GM13976 (cell line): ENCODE data around the gene STIM1.

Experiments used
- DNase-seq: peaks from one replicate; pipeline ENCODE4 v3.0.0; 2012; ENCODE audit warnings: low spot score
- CTCF ChIP-seq: IDR thresholded peaks from 2 replicates; pipeline ENCODE4 v1.5.1; 2012; ENCODE audit warnings: borderline replicate concordance, mild to moderate bottlenecking; ENCODE audit not compliant: insufficient read depth; ENCODE audit errors: extremely low read depth, missing control alignments, control extremely low read depth
- in situ Hi-C: fragments of 300-500 bp; cut with MboI; formaldehyde crosslinking; loops from one replicate; pipeline ENCODE4 v1.12.0; 2022; ENCODE audit warnings: low sequenced_read_pairs, mixed read lengths, inconsistent platforms; ENCODE audit not compliant: unreplicated experiment

Gene STIM1

GRCh38 chr11:3903207-3903896, 47.9 kb downstream of the STIM1 start:
- no peak for DNase-seq
- no peak for TF ChIP-seq CTCF
- in situ Hi-C loops, result no loop called here

- in situ Hi-C loops, result no loop called here
- TF ChIP-seq CTCF, result no peak
- DNase-seq, result no peak
Observed at GRCh38 chr11:3904228-3904627, 48.8 kb downstream of the STIM1 start.

- TF ChIP-seq CTCF, result no peak
- in situ Hi-C loops, result no loop called here
- peak; percentile 68 for DNase-seq
Observed at GRCh38 chr11:3905080-3905953, 49.9 kb downstream of the STIM1 start.

- TF ChIP-seq CTCF, result no peak
- in situ Hi-C loops, result no loop called here
- no peak for DNase-seq
Observed at GRCh38 chr11:3906166-3906565, 50.7 kb downstream of the STIM1 start.

- no peak for TF ChIP-seq CTCF
- DNase-seq, result peak; percentile 29
- in situ Hi-C loops, result no loop called here
Observed at GRCh38 chr11:3907590-3907989, 52.1 kb downstream of the STIM1 start.

- DNase-seq, result no peak
- in situ Hi-C loops, result no loop called here
- no peak for TF ChIP-seq CTCF
Observed at GRCh38 chr11:3909901-3910300, 54.4 kb downstream of the STIM1 start.
